HepG2 (cell line): ENCODE data around the gene C14orf132.

Experiments used
- CTCF ChIP-seq: sonication (generic); formaldehyde crosslinking; IDR thresholded peaks from 2 replicates; pipeline ENCODE4 v1.5.0; 2020; ENCODE audit warnings: mild to moderate bottlenecking, missing genetic modification reagents, moderate library complexity
- ERF ChIP-seq: IDR thresholded peaks from 2 replicates; pipeline ENCODE4 v1.6.1; 2018; ENCODE audit warnings: missing biosample characterization, missing genetic modification reagents
- GABPA ChIP-seq, 2 experiments: IDR thresholded peaks; 2 replicates each; pipeline ENCODE4 v1.6.1; 2011 to 2016; ENCODE audit warnings: low read depth in 2 of 2, low read length in 1 of 2, missing biosample characterization in 1 of 2, missing genetic modification characterization in 1 of 2
- NR2F1 ChIP-seq, 2 experiments: fragments of 450-650 bp in 1 of 2; formaldehyde crosslinking in 1 of 2; IDR thresholded peaks; 2 replicates each; pipeline versions ENCODE4 v1.5.0 to v1.6.1; 2016 to 2020; ENCODE audit warnings: mild to moderate bottlenecking in 1 of 2, missing compliant biosample characterization in 1 of 2, missing genetic modification reagents in 1 of 2, moderate library complexity in 1 of 2
- PHF8 ChIP-seq: sonication (generic); formaldehyde crosslinking; IDR thresholded peaks from 2 replicates; pipeline ENCODE4 v1.5.0; 2020; ENCODE audit warnings: missing genetic modification reagents
- REST ChIP-seq, 2 experiments: IDR thresholded peaks; 2 replicates each; pipeline ENCODE4 v1.6.1; 2011 to 2012; ENCODE audit warnings: low read length in 2 of 2, borderline replicate concordance in 1 of 2, low read depth in 1 of 2, mild to moderate bottlenecking in 1 of 2, moderate library complexity in 1 of 2
- ZNF704 ChIP-seq: sonication (generic); formaldehyde crosslinking; IDR thresholded peaks from 2 replicates; pipeline ENCODE4 v1.8.1; 2023; ENCODE audit warnings: mild to moderate bottlenecking, inconsistent platforms, moderate library complexity, missing genetic modification reagents, borderline replicate concordance
- TF ChIP-seq, protein P1 (sequence below): sonication (generic); formaldehyde crosslinking; IDR thresholded peaks from 2 replicates; pipeline ENCODE4 v1.4.0; 2020; ENCODE audit warnings: missing genetic modification reagents
- TF ChIP-seq, protein P2 (sequence below): sonication (generic); formaldehyde crosslinking; IDR thresholded peaks from 2 replicates; pipeline ENCODE4 v1.8.1; 2023; ENCODE audit warnings: mild to moderate bottlenecking, missing genetic modification reagents, borderline replicate concordance

GRCh38 chr14:96088074-96088473, 48.9 kb downstream of the C14orf132 start:
- TF ChIP-seq, protein P1, sequence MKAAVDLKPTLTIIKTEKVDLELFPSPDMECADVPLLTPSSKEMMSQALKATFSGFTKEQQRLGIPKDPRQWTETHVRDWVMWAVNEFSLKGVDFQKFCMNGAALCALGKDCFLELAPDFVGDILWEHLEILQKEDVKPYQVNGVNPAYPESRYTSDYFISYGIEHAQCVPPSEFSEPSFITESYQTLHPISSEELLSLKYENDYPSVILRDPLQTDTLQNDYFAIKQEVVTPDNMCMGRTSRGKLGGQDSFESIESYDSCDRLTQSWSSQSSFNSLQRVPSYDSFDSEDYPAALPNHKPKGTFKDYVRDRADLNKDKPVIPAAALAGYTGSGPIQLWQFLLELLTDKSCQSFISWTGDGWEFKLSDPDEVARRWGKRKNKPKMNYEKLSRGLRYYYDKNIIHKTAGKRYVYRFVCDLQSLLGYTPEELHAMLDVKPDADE (CRISPR knock-in tag): no peak
- TF ChIP-seq REST (IDR thresholded peaks at IDR 0.05; ENCODE audit: borderline replicate concordance in 1 of 2, low read depth in 1 of 2, low read length in 2 of 2) (no peak), NR2F1 (CRISPR knock-in tag; IDR thresholded peaks at IDR 0.05) (no peak), ZNF704 (CRISPR knock-in tag) (no peak), GABPA (IDR thresholded peaks at IDR 0.05; ENCODE audit: low read depth, low read length) (no peak), GABPA (CRISPR knock-in tag; IDR thresholded peaks at IDR 0.05; ENCODE audit: low read depth) (no peak), ERF (CRISPR knock-in tag) (no peak), PHF8 (CRISPR knock-in tag) (no peak), CTCF (CRISPR knock-in tag) (no peak)
- TF ChIP-seq, protein P2, sequence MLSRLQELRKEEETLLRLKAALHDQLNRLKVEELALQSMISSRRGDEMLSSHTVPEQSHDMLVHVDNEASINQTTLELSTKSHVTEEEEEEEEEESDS (CRISPR knock-in tag): no peak
